HG02840 (cell line): Measurements from ENCODE around the gene BMP7.

Experiments used
- ATAC-seq: cut with Tn5 transposase; IDR thresholded peaks from one replicate; pipeline ENCODE4 v1.9.1; 2021; ENCODE audit warnings: mild to moderate bottlenecking, moderate library complexity, moderate number of reproducible peaks; ENCODE audit not compliant: unreplicated experiment, low FRiP score

The BMP7 gene

DNA sequence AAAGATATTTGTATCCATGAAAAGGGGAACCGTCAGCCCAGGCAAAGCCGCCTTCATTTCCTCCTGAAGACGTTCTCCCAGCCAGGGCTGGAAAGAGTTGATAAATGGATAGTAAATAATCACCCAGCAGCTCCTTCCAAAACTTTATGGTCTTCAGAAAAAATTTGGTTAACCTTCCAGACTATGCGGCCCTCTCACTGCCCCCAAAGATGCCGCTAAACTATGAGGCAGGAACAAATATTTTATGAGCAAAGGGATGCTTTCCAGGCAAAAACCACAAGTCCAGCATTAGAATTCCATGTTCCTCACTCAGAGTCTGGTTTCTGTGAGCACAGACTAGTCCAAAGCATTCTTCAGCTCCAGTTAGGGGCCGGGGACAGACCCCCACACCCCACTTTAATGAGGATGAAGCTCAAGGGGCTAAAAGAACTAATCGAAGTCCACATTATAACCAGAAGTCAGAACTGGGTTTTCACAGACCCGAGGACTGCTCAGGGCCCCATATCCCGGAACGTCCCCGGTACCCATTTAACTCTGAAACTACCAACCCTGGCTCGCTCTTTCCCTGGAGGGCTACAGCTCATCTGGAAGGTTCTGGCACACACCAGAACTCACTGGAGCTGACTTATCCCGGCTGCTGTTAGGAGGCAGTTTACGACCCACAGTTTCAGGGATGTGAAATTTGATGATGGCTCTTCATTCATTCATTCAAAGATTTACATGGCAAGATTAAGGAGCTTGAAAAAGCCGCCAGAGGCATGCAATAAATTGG, 29.4 kb downstream of the BMP7 start:
- ATAC-seq = no peak

DNA sequence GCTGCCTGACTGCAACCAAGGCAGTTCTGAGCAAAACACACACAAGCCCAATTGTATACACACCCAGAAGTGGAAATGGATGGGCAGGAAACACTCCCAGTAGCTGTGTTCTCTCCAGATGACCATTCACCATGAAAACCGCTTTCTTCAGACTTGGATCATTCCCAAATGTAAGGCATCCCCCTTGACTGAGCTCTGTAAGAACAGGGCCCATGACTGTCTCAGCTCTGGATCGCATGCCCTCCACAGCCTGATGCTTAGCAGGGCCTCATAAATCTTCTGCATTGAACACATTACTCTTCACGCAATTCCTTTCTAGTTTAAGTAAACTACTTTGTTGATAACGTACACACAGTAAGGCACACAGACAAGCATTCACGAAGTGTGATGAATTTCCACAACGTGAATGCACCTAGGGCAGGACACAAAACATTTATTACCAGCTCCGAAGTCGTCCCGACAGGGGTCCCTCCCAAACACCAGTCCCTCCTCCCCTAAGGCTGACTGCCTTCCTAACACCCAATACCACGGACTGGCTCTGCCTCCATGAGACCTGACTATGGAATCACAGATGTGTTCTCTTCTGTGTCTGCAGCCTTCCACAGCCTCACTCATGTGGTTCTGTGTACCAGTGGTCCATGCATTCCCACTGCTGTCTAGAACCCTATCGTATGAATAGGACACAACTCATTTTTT, 31.7 kb downstream of the BMP7 start:
- no peak for ATAC-seq

DNA sequence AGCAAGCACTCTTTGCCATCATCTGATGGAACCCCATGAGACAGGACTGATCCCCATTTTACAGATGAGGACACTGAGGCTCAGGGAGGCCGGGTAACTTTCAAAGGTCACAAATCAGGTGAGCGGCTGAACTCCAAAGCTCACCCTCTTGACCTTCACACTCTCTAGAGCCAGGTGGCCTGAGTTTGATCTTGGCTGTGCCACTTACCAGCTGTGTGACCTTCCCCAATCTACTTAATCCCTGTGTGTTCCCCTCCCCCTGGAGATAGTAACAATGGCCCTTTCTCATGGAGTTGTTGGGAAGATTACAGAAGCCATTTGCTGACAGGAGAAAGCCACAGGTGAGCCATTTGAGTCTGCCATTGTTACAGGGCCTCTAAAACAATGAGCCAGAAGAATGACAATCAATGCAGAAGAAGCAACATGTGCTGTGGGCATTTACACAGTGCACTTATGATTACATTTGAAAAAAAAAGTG, 34.5 kb downstream of the BMP7 start:
- no peak for ATAC-seq

DNA sequence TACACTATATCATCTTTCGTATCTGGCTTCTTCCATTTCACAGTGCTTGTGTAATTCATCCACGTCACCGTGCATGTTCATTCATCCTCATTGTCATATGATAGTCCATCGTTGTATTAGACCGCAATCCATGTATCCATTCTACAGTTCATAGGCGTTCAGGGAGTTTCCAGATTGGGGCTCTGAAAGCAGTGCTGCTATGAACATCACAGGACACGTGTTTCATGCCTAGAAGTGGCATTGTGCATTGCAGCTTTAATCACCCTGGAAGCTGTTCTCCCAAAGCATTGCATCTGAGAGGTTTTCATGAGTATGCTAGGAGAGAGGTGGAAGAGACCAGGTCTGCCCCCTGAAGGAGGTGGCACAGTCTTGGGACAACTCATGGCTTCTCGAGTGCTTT, 35.3 kb downstream of the BMP7 start:
- no peak for ATAC-seq

DNA sequence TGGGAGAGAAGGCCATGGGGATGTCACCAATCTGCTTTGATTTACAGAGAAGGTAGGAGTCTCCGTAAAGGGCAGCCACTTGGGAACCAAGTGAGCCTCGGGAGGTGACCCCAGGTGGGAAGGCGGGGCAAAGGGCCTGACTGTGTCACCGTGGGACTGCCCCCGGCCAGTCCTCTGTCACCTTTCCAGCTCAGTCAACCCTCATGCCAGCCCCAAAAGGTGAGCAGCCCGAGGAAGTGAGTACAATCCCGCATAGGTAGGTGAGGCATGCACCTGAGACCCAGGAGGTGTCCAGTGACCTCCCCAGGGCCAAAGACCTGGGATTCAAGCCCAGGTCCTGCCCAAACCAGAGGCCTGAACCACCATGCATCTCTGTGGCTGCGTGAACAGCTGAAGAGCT, 36.2 kb downstream of the BMP7 start:
- ATAC-seq = no peak

DNA sequence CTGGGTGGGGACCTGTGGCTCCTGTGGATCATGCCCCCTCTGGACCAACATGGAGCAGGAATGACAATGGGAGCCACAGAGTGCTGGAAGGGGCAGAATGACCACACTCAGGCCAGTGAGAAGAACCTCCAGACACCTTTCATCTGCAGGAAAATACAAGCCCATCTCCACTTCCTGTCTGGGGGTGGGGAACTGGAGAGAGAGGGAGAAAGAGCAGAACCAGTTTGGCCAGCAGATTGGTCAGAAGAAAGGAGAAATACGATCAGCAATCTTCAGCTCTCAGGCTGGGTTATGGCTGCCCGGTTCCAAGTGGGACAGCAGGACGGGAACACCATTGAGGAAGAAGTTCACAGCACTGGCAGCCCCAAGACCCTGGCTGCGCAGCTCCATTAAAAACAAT, 37.0 kb downstream of the BMP7 start:
- no peak for ATAC-seq

DNA sequence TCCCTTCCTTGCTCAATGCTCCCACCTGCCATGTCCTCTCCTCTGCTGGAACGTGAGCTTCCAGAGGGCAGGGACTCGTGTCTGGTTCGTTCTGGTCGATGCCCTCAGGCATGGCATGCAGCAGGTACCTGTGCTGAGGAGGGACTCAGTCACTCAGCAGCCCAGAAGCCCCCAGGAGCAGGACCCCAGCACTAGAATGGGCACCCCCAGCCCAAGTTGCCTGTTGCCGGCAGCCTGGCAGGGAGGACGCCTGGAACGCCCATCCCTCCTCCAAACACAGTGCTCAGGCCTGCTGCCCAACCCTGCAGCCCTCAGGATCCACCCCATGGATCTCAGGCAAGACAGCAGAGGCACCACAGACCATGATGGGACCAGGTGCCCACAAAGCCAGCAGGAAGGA, 40.6 kb downstream of the BMP7 start:
- ATAC-seq = no peak

DNA sequence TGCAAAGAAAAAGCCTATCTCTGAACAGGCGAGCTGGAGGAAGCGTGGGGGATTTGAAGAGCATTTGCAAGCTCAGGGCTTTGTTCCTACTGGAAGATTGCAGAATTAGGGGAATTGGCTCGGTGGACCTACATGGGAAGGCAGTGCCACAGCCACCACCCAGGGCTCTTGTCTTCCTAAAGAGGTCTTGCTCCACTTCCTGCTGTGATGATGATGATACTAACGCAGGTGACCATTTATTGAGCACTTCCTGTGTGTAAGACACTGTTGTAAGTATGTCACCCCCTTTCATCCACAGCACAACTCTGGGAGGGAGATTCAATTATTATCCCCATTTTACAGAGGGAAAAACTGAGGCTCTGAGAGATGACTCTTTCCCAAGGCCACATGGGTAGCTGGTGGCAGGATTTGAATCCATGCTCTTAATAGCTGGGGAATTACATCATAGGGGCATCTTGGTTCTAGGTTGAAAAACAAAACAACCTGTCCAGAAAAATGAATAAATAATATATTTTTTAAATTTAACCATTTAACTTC, 41.2 kb downstream of the BMP7 start:
- ATAC-seq = no peak

DNA sequence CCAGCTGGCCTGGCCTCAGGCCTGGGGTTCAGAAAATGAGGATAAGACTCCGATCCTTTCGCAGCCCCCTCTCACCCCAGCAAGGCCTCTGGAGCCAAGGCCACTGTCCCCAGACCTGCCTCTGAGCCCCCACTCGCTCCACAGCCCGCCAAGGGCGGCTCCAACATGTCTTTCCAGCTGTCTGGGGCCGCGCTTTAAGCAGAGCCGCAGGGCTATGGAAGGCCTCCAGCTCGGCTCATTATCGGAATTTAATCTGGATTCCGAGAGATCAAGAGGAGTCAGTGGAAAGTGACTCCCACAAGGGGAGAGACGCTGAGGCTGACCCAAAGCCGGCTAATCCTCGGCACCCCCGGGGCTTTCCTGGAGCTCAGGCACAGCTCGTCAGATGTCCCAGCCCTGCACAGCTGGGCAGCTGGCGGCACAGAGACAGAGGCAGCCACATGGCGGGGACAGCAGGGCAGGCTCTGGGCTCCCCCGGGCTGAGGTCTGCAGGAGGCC, 41.8 kb downstream of the BMP7 start:
- no peak for ATAC-seq

DNA sequence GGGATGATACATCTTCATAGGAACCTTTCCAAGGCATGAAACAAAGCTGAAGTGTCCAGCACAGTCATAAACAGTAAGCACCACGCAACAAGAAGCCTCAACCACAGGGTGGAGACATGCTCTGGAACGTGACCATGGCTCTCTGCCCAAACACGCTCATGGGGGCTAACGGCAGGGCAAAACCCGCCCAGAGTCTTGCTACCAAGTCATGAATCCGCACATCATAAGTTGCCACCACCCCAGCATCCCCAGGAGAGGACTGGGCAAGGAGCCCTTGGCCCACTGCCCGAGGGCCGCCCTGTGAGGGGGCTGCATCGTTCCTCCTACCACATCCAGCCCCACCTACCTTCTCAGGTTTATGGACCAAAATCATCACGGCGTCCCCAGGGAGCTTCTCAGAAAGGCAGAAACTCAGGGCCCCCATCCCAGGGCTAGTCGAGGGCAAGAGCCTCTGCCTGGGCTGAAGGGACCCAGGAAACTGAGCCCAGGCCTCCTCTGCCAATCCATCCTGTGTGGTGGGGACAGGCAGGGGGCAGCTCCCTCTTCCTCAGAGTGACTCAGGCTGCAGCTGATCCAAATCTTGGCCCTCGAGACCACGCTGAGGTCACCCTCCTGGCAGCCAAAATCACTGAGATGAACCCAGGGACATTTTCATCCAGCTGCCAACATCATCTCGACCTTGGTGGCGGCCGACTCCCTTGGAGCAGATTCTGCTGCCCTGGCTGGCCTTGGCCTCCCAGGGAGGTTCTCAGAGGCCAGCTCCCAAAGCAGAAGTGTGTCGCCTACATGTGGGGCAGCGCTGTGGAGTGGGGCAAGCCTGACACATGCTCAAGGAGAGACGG, 42.6 kb downstream of the BMP7 start:
- no peak for ATAC-seq

DNA sequence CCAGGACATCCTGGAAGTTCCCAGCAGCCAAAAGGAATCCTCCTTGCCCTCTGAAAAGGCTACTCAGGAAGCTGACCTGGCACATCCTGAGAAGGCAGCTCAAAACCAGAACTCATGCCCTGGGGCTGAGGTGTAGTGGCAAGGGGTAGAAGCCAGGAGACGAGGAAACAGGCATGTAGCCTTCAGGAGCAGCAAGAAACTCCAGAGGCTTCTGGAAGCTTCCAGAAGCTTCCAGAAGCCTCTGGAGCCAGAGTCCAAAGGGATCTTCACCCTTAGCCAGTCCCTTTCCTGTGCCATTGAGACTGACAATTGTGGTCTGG, 43.9 kb downstream of the BMP7 start:
- ATAC-seq = no peak

DNA sequence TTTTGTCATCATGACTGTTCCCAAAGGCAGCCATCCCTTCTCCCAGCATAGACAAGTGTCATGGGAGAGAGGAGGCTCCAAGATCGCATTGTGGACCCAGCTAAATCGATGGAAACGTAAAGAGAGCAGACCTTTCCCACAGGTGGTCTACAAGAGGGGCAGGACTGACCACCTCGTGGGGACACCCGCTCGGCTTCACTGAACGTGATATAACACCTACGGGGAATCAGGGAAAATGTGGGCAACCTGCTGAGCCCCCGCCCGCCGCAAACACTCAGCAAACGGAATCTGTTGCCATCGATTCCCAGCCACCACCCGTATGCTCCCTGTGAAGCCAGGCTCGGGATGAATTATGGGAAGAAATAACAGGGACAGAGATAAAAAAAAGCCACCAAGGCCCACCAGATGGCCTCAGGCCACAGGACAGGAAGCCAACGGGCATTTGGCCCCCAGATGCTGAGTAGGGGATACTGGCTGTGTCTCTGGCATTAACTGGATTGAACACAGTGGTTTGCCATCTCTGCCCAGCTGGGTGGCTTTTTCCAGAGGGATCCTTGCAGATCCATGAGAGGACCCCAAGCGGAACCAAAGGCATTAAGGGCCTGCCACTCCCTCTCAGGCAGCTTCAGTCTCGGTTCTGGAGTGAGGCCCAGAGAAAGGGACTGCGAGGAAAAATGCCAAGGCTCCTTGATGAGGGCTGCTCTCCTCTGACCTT, 44.4 kb downstream of the BMP7 start:
- ATAC-seq = no peak

DNA sequence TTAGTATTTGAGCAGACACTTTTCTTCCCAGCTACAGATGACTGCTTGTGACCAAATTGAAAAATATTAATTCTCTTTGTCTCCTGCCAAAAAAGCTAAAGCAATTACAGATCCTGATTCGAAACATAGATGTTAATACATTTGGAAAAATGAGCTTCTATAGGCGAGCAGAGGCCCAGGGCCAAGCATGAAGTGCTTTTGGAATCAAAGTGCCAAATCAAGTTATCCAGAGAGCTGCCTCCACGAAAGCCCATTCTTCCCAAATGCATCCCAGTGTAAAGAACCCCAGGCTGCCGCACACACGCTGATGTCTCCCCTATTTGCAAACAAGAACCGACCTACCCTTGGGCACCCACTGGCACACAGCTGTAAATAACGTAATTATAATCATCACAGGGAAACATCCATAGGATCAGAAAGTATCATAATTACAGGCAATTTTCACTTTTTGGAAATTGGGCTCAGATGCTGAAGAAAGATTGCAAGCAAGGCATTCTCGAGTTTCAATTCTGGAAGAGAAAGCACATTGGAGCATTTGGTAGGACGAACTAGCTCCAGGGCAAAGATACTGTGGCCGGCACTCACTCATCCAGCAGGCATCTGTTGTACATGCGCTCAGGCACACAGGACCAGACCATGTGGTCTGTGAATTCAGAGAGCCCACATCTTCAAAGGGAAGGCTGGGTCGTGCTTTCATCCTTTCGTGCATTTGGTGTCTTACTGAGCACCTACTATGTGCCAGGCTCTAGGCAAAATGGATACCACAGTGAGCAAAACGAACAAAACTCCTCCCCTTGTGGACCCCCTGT, 45.9 kb downstream of the BMP7 start:
- no peak for ATAC-seq

DNA sequence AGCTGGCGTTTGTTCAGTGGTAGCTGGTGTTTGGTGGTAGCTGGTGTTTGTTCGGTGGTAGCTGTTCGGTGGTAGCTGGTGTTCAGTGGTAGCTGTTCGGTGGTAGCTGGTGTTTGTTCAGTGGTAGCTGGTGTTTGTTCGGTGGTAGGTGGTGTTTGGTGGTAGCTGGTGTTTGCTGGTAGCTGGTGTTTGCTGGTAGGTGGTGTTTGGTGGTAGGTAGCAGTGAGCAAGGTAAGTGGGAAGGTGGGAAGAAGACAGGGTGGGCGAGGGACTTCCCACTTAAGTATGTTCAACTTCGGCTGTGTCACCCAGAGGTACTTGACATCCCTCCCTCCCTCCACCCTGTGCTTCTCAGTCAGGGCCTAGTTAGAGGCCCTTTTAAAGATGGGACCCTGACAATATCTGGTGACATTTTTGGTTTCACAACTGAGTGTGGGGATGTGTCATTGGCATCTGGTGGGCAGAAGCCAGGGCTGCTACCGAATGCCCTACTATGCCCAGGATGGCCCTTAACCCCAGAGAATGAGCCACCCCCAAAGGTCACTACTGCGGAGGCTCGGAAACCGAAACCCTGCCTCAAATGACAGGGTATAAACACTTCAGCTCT, 47.3 kb downstream of the BMP7 start:
- no peak for ATAC-seq

DNA sequence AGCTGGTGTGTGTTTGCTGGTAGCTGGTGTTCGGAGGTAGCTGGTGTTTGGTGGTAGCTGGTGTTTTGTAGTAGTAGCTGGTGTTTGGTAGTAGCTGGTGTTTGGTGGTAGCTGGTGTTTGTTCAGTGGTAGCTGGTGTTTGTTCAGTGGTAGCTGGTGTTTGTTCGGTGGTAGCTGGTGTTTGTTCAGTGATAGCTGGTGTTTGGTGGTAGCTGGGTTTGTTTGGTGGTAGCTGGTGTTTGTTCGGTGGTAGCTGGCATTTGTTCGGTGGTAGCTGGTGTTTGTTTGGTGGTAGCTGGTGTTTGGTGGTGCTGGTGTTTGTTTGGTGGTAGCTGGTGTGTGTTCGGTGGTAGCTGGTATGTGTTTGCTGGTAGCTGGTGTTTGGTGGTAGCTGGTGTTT, 48.0 kb downstream of the BMP7 start:
- no peak for ATAC-seq

DNA sequence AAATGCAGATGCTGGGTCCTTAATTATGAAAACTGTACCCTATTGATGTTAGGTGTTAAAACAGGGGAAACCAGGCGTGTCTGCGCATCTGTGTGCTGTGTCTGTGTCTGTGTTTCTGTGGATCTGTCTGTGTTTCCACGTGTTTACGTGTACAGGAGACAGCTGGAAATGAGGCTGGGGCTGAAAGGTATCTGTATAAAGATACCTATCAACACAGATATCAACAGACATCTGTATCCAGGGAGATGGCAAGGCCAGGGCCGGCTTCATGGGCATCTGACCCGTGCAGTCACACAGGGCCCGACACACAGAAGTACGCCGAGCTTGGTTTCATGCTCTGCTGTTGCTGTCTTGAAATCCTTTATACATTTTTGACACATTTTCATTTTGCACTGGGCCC, 48.6 kb downstream of the BMP7 start:
- no peak for ATAC-seq

DNA sequence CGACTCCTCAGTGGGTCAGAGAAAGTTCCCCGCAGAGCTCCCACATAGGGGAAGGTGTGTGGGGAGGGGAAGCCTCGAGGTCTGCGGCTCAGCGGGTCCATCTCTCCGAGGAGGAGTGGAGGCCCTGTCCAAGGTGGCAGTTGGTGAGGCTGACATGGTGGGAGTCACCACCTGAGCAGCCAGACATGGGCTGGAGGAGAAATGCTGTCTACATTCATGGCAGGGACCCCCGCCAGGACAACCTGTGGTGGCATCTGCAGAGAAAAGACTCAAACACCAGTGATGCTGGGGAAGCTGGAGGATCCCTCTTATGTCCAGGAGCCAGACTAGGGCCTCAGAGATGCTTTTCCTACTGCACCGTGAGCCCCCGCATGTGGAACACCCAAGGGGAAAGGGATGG, 49.8 kb downstream of the BMP7 start:
- ATAC-seq = no peak

DNA sequence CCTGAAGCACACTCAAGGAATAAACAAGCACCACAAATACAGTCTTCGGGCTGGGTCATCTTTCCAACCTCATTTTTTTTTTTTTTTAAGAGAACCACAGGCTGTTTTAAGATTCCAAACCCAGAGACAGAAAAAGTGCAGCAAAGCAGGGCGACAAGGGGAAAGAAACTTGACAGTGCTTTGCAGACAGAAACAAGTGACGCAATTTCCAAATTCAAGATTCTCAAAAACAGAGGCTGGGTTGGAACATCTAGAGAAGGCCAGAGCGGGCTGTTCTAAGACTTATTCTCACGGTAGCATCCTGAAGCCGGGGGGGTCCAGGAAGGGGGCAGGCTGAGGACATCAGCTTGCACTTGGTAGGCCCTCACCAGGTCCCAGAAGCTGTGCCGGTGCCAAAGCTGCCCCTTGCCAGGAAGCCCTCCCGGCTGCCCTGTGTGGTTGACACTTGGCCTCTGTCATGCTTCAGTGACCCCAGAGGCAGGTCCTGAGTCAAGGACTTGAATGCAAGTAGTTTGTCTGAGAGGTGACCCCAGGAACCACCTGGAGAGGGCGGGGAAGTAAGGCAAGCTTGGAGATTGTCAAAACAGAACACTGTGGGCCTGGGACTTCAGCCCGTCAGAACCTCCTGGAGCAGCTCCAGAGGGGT, 50.5 kb downstream of the BMP7 start:
- no peak for ATAC-seq

DNA sequence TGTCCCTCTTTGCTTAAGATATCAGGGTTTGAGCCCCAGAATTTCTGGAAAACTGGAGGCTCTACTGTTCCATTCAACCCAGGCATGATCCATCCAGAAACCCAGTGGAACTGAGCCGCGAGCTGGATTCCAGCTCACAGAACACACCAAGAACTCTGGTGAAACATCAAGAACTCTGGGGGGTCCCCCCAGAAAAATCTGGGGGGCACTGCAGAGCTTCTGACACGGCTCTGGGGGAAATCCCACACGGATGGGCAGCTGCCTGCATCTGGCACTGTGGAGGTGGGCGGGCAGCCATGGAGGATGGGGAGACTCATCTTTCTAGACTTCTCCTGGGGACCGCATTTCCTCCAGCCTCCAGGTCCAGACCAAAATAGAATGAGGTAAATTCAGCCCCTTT, 51.0 kb downstream of the BMP7 start:
- no peak for ATAC-seq
